IMR-90 (cell line): ENCODE data around the gene HK3. TPM values are rescaled to one million over a fixed set of nuclear protein-coding genes. Genes with fewer than 3 reads are reported as not detected.

Experiments
- ATAC-seq: fragments of 200-7000 bp; cut with Tn5 transposase; 2 replicates; pipeline ENCODE4 v1.9.1; 2020; ENCODE audit warnings: low read depth, mild to moderate bottlenecking, moderate library complexity
- BruUV-seq: library from RNA; stranded (reverse); fragments of 400-500 nt; replicated peaks from 2 replicates; lab custom pipeline; 2021; lab: Mats Ljungman, UMichigan
- CTCF ChIA-PET: fragments of 300-600 bp; formaldehyde crosslinking; extraction: SDS; loops from one replicate; lab custom pipeline; 2021; ENCODE audit warnings: antibody characterized with exemption; lab: Yijun Ruan, JAX
- POLR2A ChIA-PET: fragments of 300-600 bp; sonication (Branson Sonifier 250); formaldehyde crosslinking; loops from one replicate; lab custom pipeline; 2022; ENCODE audit warnings: antibody characterized with exemption; ENCODE audit not compliant: unreplicated experiment; lab: Charles Lee
- DNase-seq: peaks from one replicate; pipeline ENCODE4 v3.0.0; 2013
- H2AFZ ChIP-seq: replicated peaks from 2 replicates; pipeline ENCODE3; 2013; ENCODE audit warnings: low read length, mild to moderate bottlenecking; ENCODE audit not compliant: poor library complexity
- H2AK5ac ChIP-seq: 2 replicates; pipeline ENCODE4 v1.6.1; 2013; ENCODE audit warnings: low read depth, low read length, inconsistent platforms
- H2AK9ac ChIP-seq: replicated peaks from 2 replicates; pipeline ENCODE3; 2013; ENCODE audit warnings: mild to moderate bottlenecking, low read depth, low read length, moderate library complexity; ENCODE audit not compliant: poor library complexity
- H2BK120ac ChIP-seq: 2 replicates; pipeline ENCODE4 v1.6.1; 2013; ENCODE audit warnings: low read depth, low read length, inconsistent platforms
- H2BK15ac ChIP-seq: 3 replicates; pipeline ENCODE4 v1.6.1; 2013; ENCODE audit warnings: low read depth, low read length, inconsistent platforms
- H2BK20ac ChIP-seq: 2 replicates; pipeline ENCODE4 v1.6.1; 2013; ENCODE audit warnings: low read depth, mild to moderate bottlenecking, inconsistent platforms, low read length, moderate library complexity
- H2BK5ac ChIP-seq: 2 replicates; pipeline ENCODE4 v1.6.1; 2013; ENCODE audit warnings: mild to moderate bottlenecking, low read depth, low read length, inconsistent platforms; ENCODE audit not compliant: poor library complexity, severe bottlenecking
- H3K14ac ChIP-seq: replicated peaks from 2 replicates; pipeline ENCODE4 v1.6.1; 2013; ENCODE audit warnings: low read depth, low read length, inconsistent platforms
- H3K18ac ChIP-seq: 2 replicates; pipeline ENCODE4 v1.6.1; 2013; ENCODE audit warnings: low read depth, low read length, control low read depth
- H3K23ac ChIP-seq: 2 replicates; pipeline ENCODE4 v1.6.1; 2013; ENCODE audit warnings: low read depth, low read length, inconsistent platforms
- H3K27ac ChIP-seq: 2 replicates; pipeline ENCODE4 v1.5.1; 2013; ENCODE audit warnings: mild to moderate bottlenecking, control low read depth, low read length; ENCODE audit not compliant: insufficient read depth
- H3K27me3 ChIP-seq: 2 replicates; pipeline ENCODE4 v1.6.1; 2013; ENCODE audit warnings: low read length; ENCODE audit not compliant: control insufficient read depth, insufficient read depth
- H3K36me3 ChIP-seq: 2 replicates; pipeline ENCODE4 v1.6.1; 2013; ENCODE audit warnings: low read length, mixed read lengths; ENCODE audit not compliant: control insufficient read depth, insufficient read depth
- H3K4ac ChIP-seq: 2 replicates; pipeline ENCODE4 v1.6.1; 2013; ENCODE audit warnings: low read depth, low read length, inconsistent platforms
- H3K4me1 ChIP-seq: 2 replicates; pipeline ENCODE4 v1.6.1; 2013; ENCODE audit warnings: low read length, mixed read lengths; ENCODE audit not compliant: control insufficient read depth, insufficient read depth
- H3K4me2 ChIP-seq: 2 replicates; pipeline ENCODE4 v1.6.1; 2013; ENCODE audit warnings: low read depth, mild to moderate bottlenecking, control low read depth, low read length, moderate library complexity
- H3K4me3 ChIP-seq: 2 replicates; pipeline ENCODE4 v1.5.1; 2013; ENCODE audit warnings: low read depth, mild to moderate bottlenecking, control low read depth, low read length, moderate library complexity; ENCODE audit not compliant: insufficient read depth
- H3K56ac ChIP-seq: 2 replicates; pipeline ENCODE4 v1.6.1; 2013; ENCODE audit warnings: low read length, inconsistent platforms; ENCODE audit not compliant: insufficient read depth; ENCODE audit errors: extremely low read depth
- H3K79me1 ChIP-seq, 2 experiments: 2 replicates each; pipeline ENCODE4 v1.6.1; 2013; ENCODE audit warnings: low read length in 2 of 2, inconsistent platforms in 1 of 2, low read depth in 1 of 2
- H3K9ac ChIP-seq: 2 replicates; pipeline ENCODE4 v1.6.1; 2013; ENCODE audit warnings: low read depth, low read length, control low read depth
- H3K9me1 ChIP-seq: 2 replicates; pipeline ENCODE4 v1.6.1; 2013; ENCODE audit warnings: low read length, inconsistent platforms; ENCODE audit not compliant: insufficient read depth
- H3K9me3 ChIP-seq: 2 replicates; pipeline ENCODE4 v1.6.1; 2013; ENCODE audit warnings: low read length; ENCODE audit not compliant: control insufficient read depth, insufficient read depth
- H4K20me1 ChIP-seq: 2 replicates; pipeline ENCODE4 v1.6.1; 2013; ENCODE audit warnings: low read length, inconsistent platforms; ENCODE audit not compliant: insufficient read depth
- H4K5ac ChIP-seq: 2 replicates; pipeline ENCODE4 v1.6.1; 2013; ENCODE audit warnings: mild to moderate bottlenecking, low read depth, low read length, control low read depth
- H4K8ac ChIP-seq, 2 experiments: 2 replicates each; pipeline ENCODE4 v1.6.1; 2013; ENCODE audit warnings: low read depth in 2 of 2, low read length in 2 of 2, control low read depth in 1 of 2, inconsistent platforms in 1 of 2
- H4K91ac ChIP-seq: 2 replicates; pipeline ENCODE4 v1.6.1; 2013; ENCODE audit warnings: low read depth, low read length, inconsistent platforms; ENCODE audit not compliant: insufficient read depth
- BHLHE40 ChIP-seq: fragments of 150-350 bp; IDR thresholded peaks from 2 replicates; pipeline ENCODE4 v1.6.1; 2016; ENCODE audit warnings: mild to moderate bottlenecking, low read depth, low read length
- CTCF ChIP-seq: conservative IDR thresholded peaks from 2 replicates; pipeline ENCODE4 v1.5.1; 2012; ENCODE audit warnings: mild to moderate bottlenecking, low read depth, low read length, improper control_type of control experiment
- FOS ChIP-seq: fragments of 150-350 bp; IDR thresholded peaks from 2 replicates; pipeline ENCODE4 v1.6.1; 2016; ENCODE audit warnings: low read depth, low read length
- MAFK ChIP-seq: IDR thresholded peaks from 2 replicates; pipeline ENCODE4 v1.6.1; 2012; ENCODE audit warnings: low read depth, low read length, improper control_type of control experiment
- MAZ ChIP-seq: IDR thresholded peaks from 2 replicates; pipeline ENCODE4 v1.6.1; 2012; ENCODE audit warnings: low read depth, mild to moderate bottlenecking, low read length, improper control_type of control experiment, moderate library complexity, borderline replicate concordance
- MXI1 ChIP-seq: IDR thresholded peaks from 2 replicates; pipeline ENCODE4 v1.6.1; 2012; ENCODE audit warnings: low read depth, mild to moderate bottlenecking, low read length, moderate library complexity, borderline replicate concordance
- NFE2L2 ChIP-seq: fragments of 150-350 bp; IDR thresholded peaks from 2 replicates; pipeline ENCODE4 v1.6.1; 2016; ENCODE audit warnings: low read depth, mild to moderate bottlenecking, low read length
- POLR2A ChIP-seq: IDR thresholded peaks from 2 replicates; pipeline ENCODE4 v1.6.1; 2012; ENCODE audit warnings: mild to moderate bottlenecking, low read depth, low read length
- RAD21 ChIP-seq: IDR thresholded peaks from 2 replicates; pipeline ENCODE4 v1.6.1; 2012; ENCODE audit warnings: low read length, improper control_type of control experiment
- RCOR1 ChIP-seq: IDR thresholded peaks from 2 replicates; pipeline ENCODE4 v1.6.1; 2012; ENCODE audit warnings: mild to moderate bottlenecking, low read length, improper control_type of control experiment; ENCODE audit not compliant: insufficient replicate concordance
- RFX5 ChIP-seq: IDR thresholded peaks from 2 replicates; pipeline ENCODE4 v1.8.0; 2012; ENCODE audit warnings: low read depth, mild to moderate bottlenecking, low read length, moderate library complexity
- SMC3 ChIP-seq: fragments of 150-350 bp; IDR thresholded peaks from 2 replicates; pipeline ENCODE4 v1.6.1; 2016; ENCODE audit warnings: low read depth, mild to moderate bottlenecking, antibody characterized with exemption, low read length, moderate library complexity
- WGBS, 2 experiments: methylation state at CpG; one replicate each; pipeline versions ENCODE4 v1.1.5 to v1.1.7; 2013; ENCODE audit warnings: missing lambda C conversion rate in 2 of 2; ENCODE audit not compliant: insufficient read length in 1 of 2; ENCODE audit errors: extremely low coverage in 2 of 2; 5-methylcytosine and 5-hydroxymethylcytosine counted together
- dilution Hi-C: fragments of 300-500 bp; cut with HindIII; formaldehyde crosslinking; loops from one replicate; pipeline ENCODE4 v1.14.3; 2018; ENCODE audit warnings: low sequenced_read_pairs; ENCODE audit not compliant: unreplicated experiment
- in situ Hi-C: fragments of 300-500 bp; cut with MboI; formaldehyde crosslinking; loops from 3 replicates; pipeline ENCODE4 v1.14.3; 2019; ENCODE audit warnings: low sequenced_read_pairs, inconsistent platforms, mixed read lengths
- intact Hi-C: fragments of 100-400 bp; cut with micrococcal nuclease; formaldehyde crosslinking; loops from 2 replicates; pipeline ENCODE4 v1.10.0; 2022
- polyA plus RNA-seq, 3 experiments: library from polyadenylated mRNA; depleted of rRNA; stranded (reverse); fragments of >200 nt; gene quantifications; 2 replicates each; pipeline ENCODE4 v1.2.3, GENCODE V29; 2012; ENCODE audit warnings: low replicate concordance in 1 of 3
- total RNA-seq: library from RNA; depleted of rRNA; stranded (reverse); fragments of >200 nt; gene quantifications from 2 replicates; pipeline ENCODE4 v1.2.3, GENCODE V29; 2012

Gene HK3
- total and polyA plus RNA-seq, 2 of the 4 experiments (the other 2 are of a cell fraction): not detected

GRCh38 chr5:176835918-176836317 is 63.2 kb downstream of the HK3 start:
- Histone ChIP-seq H3K18ac (no peak overlapping the region), H3K9ac (no peak overlapping the region), H4K20me1 (0 out of 2 replicates have a peak, but pooled peaks cover 8% of the 10 kb centered on the region), H3K27me3 (peaks cover 9% of the 10 kb centered on the region; the same call in 1 of the 2 replicates), H2AK5ac (no peak overlapping the region), H3K27ac (no peak overlapping the region), H3K14ac (no peak overlapping the region), H3K4me1 (no peaks in the 10 kb centered on the region), H3K56ac (no peak overlapping the region), H3K4me3 (no peak overlapping the region), H2BK5ac (no peak overlapping the region), H2BK120ac (no peak overlapping the region), H4K5ac (no peak overlapping the region), H4K91ac (no peak overlapping the region), H2BK20ac (no peak overlapping the region), H4K8ac (no peak overlapping the region), H3K36me3 (no peaks in the 10 kb centered on the region), H3K23ac (no peak overlapping the region), H2AFZ (no peak overlapping the region), H3K4me2 (no peak overlapping the region), H3K4ac (no peak overlapping the region), H2AK9ac (no peak overlapping the region), H3K9me1 (no peaks in the 10 kb centered on the region), H3K79me1 (no peaks in the 10 kb centered on the region), H2BK15ac (no peak overlapping the region), H3K9me3 (no peaks in the 10 kb centered on the region)
- ChIA-PET POLR2A (no interaction called here), CTCF (no interaction called here)
- ATAC-seq: no peak
- dilution Hi-C loops (no loop called here), in situ Hi-C loops (no loop called here), intact Hi-C loops (no loop called here)
- TF ChIP-seq MXI1: no peak
- no peak for TF ChIP-seq MAZ
- no peak for TF ChIP-seq RCOR1
- TF ChIP-seq MAFK: no peak
- TF ChIP-seq CTCF: no peak
- TF ChIP-seq RFX5: no peak
- no peak for TF ChIP-seq RAD21
- TF ChIP-seq NFE2L2: no peak
- no peak for TF ChIP-seq POLR2A
- no peak for TF ChIP-seq SMC3
- no peak for TF ChIP-seq BHLHE40
- no peak for TF ChIP-seq FOS
- no peak for DNase-seq
- no TSS peak for BruUV-seq
- no CpG with 5 or more reads among the region's 3 CpGs for WGBS, 2 experiments
